Mesenchymal stem cell (in vitro differentiated cells and primary cell): ENCODE measurements around the gene ORM1.
"Not testable (repeated sequence)": the region's sequence is repeated elsewhere in the genome, so short reads cannot be mapped to it uniquely, and the experiment has no call there.

Experiments used
- DNase-seq: peaks from one replicate; pipeline ENCODE4 v3.0.0-alpha.2; 2013
- H2AFZ ChIP-seq: one replicate; pipeline ENCODE4 v1.6.1; 2013; ENCODE audit warnings: low read depth, mild to moderate bottlenecking, control low read depth, inconsistent platforms, low read length, moderate library complexity
- H2AK5ac ChIP-seq: 2 replicates; pipeline ENCODE4 v1.6.1; 2013; ENCODE audit warnings: low read length, moderate library complexity, mild to moderate bottlenecking, inconsistent platforms; ENCODE audit not compliant: severe bottlenecking
- H2BK120ac ChIP-seq: one replicate; pipeline ENCODE4 v1.6.1; 2013; ENCODE audit warnings: low read depth, mild to moderate bottlenecking, inconsistent platforms, low read length, moderate library complexity
- H2BK12ac ChIP-seq, 2 experiments: one replicate each; pipeline ENCODE4 v1.6.1; 2013; ENCODE audit warnings: inconsistent platforms in 2 of 2, low read length in 2 of 2, mild to moderate bottlenecking in 2 of 2, moderate library complexity in 2 of 2, control low read depth in 1 of 2
- H2BK15ac ChIP-seq: one replicate; pipeline ENCODE4 v1.6.1; 2013; ENCODE audit warnings: mild to moderate bottlenecking, low read depth, inconsistent platforms; ENCODE audit not compliant: poor library complexity, severe bottlenecking
- H2BK5ac ChIP-seq: 2 replicates; pipeline ENCODE4 v1.6.1; 2013; ENCODE audit warnings: low read depth, mild to moderate bottlenecking, low read length, control low read depth, inconsistent platforms; ENCODE audit not compliant: poor library complexity, severe bottlenecking
- H3K14ac ChIP-seq, 2 experiments: one replicate each; pipeline ENCODE4 v1.6.1; 2013; ENCODE audit warnings: inconsistent platforms in 2 of 2, low read length in 2 of 2, control low read depth in 1 of 2, mild to moderate bottlenecking in 1 of 2, moderate library complexity in 1 of 2
- H3K18ac ChIP-seq, 2 experiments: one replicate each; pipeline ENCODE4 v1.6.1; 2013; ENCODE audit warnings: inconsistent platforms in 2 of 2, low read length in 2 of 2, control low read depth in 1 of 2, low read depth in 1 of 2, mild to moderate bottlenecking in 1 of 2
- H3K23ac ChIP-seq, 2 experiments: one replicate each; pipeline ENCODE4 v1.6.1; 2013; ENCODE audit warnings: inconsistent platforms in 2 of 2, low read length in 2 of 2, mild to moderate bottlenecking in 2 of 2, moderate library complexity in 2 of 2, control low read depth in 1 of 2
- H3K27ac ChIP-seq: 2 replicates; pipeline ENCODE4 v1.5.1; 2013; ENCODE audit warnings: mild to moderate bottlenecking, moderate library complexity, low read length, control low read depth, inconsistent platforms; ENCODE audit not compliant: poor library complexity, severe bottlenecking
- H3K27me3 ChIP-seq, 2 experiments: 2 replicates each; pipeline versions ENCODE4 v1.6.1 to v1.7.0; 2013; ENCODE audit warnings: low read length in 2 of 2, mild to moderate bottlenecking in 2 of 2, moderate library complexity in 2 of 2, control low read depth in 1 of 2, inconsistent platforms in 1 of 2; ENCODE audit not compliant: control insufficient read depth in 1 of 2, insufficient read depth in 1 of 2
- H3K36me3 ChIP-seq, 2 experiments: 2 replicates each; pipeline versions ENCODE4 v1.6.1 to v1.7.0; 2013; ENCODE audit warnings: low read length in 2 of 2, control low read depth in 1 of 2, inconsistent platforms in 1 of 2, low read depth in 1 of 2, mild to moderate bottlenecking in 1 of 2; ENCODE audit not compliant: insufficient read depth in 2 of 2, control insufficient read depth in 1 of 2
- H3K4ac ChIP-seq, 2 experiments: one replicate each; pipeline ENCODE4 v1.6.1; 2013; ENCODE audit warnings: inconsistent platforms in 2 of 2, low read length in 2 of 2, mild to moderate bottlenecking in 2 of 2, moderate library complexity in 2 of 2, control low read depth in 1 of 2, low read depth in 1 of 2
- H3K4me1 ChIP-seq: 2 replicates; pipeline ENCODE4 v1.6.1; 2013; ENCODE audit warnings: low read depth, low read length, control low read depth; ENCODE audit not compliant: control insufficient read depth, insufficient read depth
- H3K4me2 ChIP-seq: 2 replicates; pipeline ENCODE4 v1.6.1; 2013; ENCODE audit warnings: low read length, mild to moderate bottlenecking, inconsistent platforms; ENCODE audit not compliant: poor library complexity, severe bottlenecking
- H3K4me3 ChIP-seq, 2 experiments: 2 replicates each; pipeline versions ENCODE4 v1.5.1 to v1.7.0; 2013; ENCODE audit warnings: low read length in 2 of 2, mild to moderate bottlenecking in 2 of 2, control low read depth in 1 of 2, low read depth in 1 of 2; ENCODE audit not compliant: insufficient read depth in 1 of 2
- H3K79me1 ChIP-seq: replicated peaks from 2 replicates; pipeline ENCODE4 v1.6.1; 2013; ENCODE audit warnings: mild to moderate bottlenecking, control low read depth, low read length, inconsistent platforms; ENCODE audit not compliant: poor library complexity, severe bottlenecking
- H3K9ac ChIP-seq: 2 replicates; pipeline ENCODE4 v1.7.0; 2013; ENCODE audit warnings: mild to moderate bottlenecking, low read length, moderate library complexity
- H3K9me3 ChIP-seq: 2 replicates; pipeline ENCODE4 v1.7.0; 2013; ENCODE audit warnings: mild to moderate bottlenecking, low read length; ENCODE audit not compliant: control insufficient read depth
- H4K8ac ChIP-seq: one replicate; pipeline ENCODE4 v1.6.1; 2013; ENCODE audit warnings: inconsistent platforms, mild to moderate bottlenecking, low read length, moderate library complexity
- H4K91ac ChIP-seq: one replicate; pipeline ENCODE4 v1.6.1; 2013; ENCODE audit warnings: mild to moderate bottlenecking, low read length, inconsistent platforms
- WGBS: methylation state at CpG from one replicate; pipeline ENCODE4 v1.1.7; 2013; ENCODE audit warnings: mixed read lengths; 5-methylcytosine and 5-hydroxymethylcytosine counted together

The ORM1 gene

GRCh38 chr9:114324965-114325364 is 2.1 kb downstream of the ORM1 start:
- H3K9ac ChIP-seq, H3K14ac ChIP-seq, H4K91ac ChIP-seq, H3K9me3 ChIP-seq, H3K4me3 ChIP-seq, H3K79me1 ChIP-seq, H4K8ac ChIP-seq, H2AK5ac ChIP-seq, H3K4me2 ChIP-seq, H3K27ac ChIP-seq, H2AFZ ChIP-seq, H3K4ac ChIP-seq, H2BK12ac ChIP-seq, H3K4me1 ChIP-seq, DNase-seq, H2BK15ac ChIP-seq, H3K18ac ChIP-seq, H3K36me3 ChIP-seq, H3K23ac ChIP-seq, H2BK120ac ChIP-seq, H2BK5ac ChIP-seq: not testable (repeated sequence)
- peaks cover 0 to 17% of the 10 kb centered on the region in 2 experiments for H3K27me3 ChIP-seq
- WGBS = 93% methylated on average over 3 of the region's 9 CpGs

- not testable (repeated sequence) for H4K8ac ChIP-seq, H3K79me1 ChIP-seq, H3K4ac ChIP-seq, H2BK120ac ChIP-seq, H3K27ac ChIP-seq, H2AK5ac ChIP-seq, H3K36me3 ChIP-seq, H2BK5ac ChIP-seq, H4K91ac ChIP-seq, H2AFZ ChIP-seq, H3K23ac ChIP-seq, DNase-seq, H3K4me2 ChIP-seq, H3K4me1 ChIP-seq, H2BK12ac ChIP-seq, H3K9me3 ChIP-seq, H3K9ac ChIP-seq, H3K4me3 ChIP-seq, H3K18ac ChIP-seq, H3K14ac ChIP-seq, H2BK15ac ChIP-seq
- WGBS = 94% methylated on average over 1 of the region's 3 CpGs
- peaks cover 0 to 22% of the 10 kb centered on the region in 2 experiments for H3K27me3 ChIP-seq
Measured at GRCh38 chr9:114325684-114326254, 2.9 kb downstream of the ORM1 start.

DNA sequence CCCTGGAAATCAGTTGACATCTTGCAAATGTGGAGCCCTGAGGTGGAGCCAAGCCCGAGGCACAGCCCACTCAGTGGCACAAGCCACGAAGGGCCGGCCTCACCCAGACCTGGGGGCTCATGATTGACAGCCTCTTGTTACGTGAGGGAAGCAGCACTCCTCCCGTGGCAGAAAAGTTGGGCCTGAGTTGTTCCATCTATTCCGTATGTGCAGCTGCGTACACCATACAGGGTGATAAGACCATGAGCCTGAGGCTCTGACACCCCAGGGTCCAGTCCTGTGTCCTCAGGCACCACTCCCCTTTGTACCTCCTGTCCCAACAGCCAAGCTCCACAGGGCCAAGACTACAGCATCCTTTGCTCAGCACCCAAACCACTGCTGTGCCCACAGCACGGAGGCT is 4.9 kb downstream of the ORM1 start:
- DNase-seq = no peak
- no peak overlapping the region for H2BK12ac ChIP-seq
- H2BK15ac ChIP-seq = no peak overlapping the region
- H3K14ac ChIP-seq = no peak overlapping the region
- H3K27ac ChIP-seq = no peak overlapping the region
- H3K4me2 ChIP-seq = no peak overlapping the region
- no peak overlapping the region for H3K18ac ChIP-seq
- H3K4ac ChIP-seq = no peak overlapping the region
- no peak overlapping the region for H2BK120ac ChIP-seq
- no peak overlapping the region for H2AK5ac ChIP-seq
- H3K23ac ChIP-seq = no peak overlapping the region
- peaks cover 0 to 3% of the 10 kb centered on the region in 2 experiments for H3K36me3 ChIP-seq
- no peaks in the 10 kb centered on the region for H3K9me3 ChIP-seq
- no peak overlapping the region for H2AFZ ChIP-seq
- peaks cover 0 to 23% of the 10 kb centered on the region in 2 experiments for H3K27me3 ChIP-seq
- no peak overlapping the region for H4K8ac ChIP-seq
- H3K79me1 ChIP-seq = no peaks in the 10 kb centered on the region
- H2BK5ac ChIP-seq = no peak overlapping the region
- WGBS = 97% methylated on average over 8 of the region's 8 CpGs
- no peak overlapping the region for H4K91ac ChIP-seq
- H3K4me3 ChIP-seq = no peak overlapping the region
- H3K4me1 ChIP-seq = no peaks in the 10 kb centered on the region
- no peak overlapping the region for H3K9ac ChIP-seq

DNA sequence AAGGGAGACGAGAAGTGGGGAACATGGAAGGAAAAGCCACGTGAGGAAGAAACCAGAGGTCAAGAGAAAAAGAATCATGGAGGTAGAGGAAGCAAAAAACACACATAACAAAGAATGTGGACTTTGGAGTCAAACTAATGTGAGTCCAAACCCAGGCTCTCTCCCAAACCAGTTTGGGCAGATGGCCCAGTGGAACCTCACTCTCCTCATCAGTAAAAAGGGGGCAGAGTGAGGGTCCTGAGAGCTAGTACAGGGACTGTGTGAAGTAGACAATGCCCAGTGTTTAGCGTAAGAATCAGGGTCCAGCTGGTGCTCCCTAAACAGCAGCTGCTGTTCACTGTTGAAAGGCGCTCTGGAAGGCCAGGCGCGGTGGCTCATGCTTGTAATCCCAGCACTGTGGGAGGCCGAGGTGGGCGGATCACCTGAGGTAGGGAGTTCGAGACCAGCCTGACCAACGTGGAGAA is 5.5 kb downstream of the ORM1 start:
- not testable (repeated sequence) for H2BK120ac ChIP-seq, H3K9me3 ChIP-seq, H3K27ac ChIP-seq, DNase-seq, H4K8ac ChIP-seq, H4K91ac ChIP-seq, H2BK5ac ChIP-seq, H2AK5ac ChIP-seq, H3K36me3 ChIP-seq, H3K9ac ChIP-seq, H3K18ac ChIP-seq, H3K23ac ChIP-seq, H2BK12ac ChIP-seq, H3K4ac ChIP-seq, H3K4me2 ChIP-seq, H3K14ac ChIP-seq, H3K4me3 ChIP-seq, H3K79me1 ChIP-seq, H2AFZ ChIP-seq, H2BK15ac ChIP-seq, H3K4me1 ChIP-seq
- WGBS = 91% methylated on average over 8 of the region's 10 CpGs
- peaks cover 0 to 23% of the 10 kb centered on the region in 2 experiments for H3K27me3 ChIP-seq
